Measurements from ENCODE around the gene CNN3. TPM values are rescaled to one million over a fixed set of nuclear protein-coding genes. Genes with fewer than 3 reads are reported as not detected.

Gene CNN3
- total RNA-seq, 4 donors from 2014 or later = 11.9 to 21.8 (median 16.1) TPM

- Histone ChIP-seq H3K4me3 (no peak overlapping the region), H3K4me1 (no peaks in the 10 kb centered on the region), H3K27ac (peak overlapping the region in 1 of 4 donors; percentile 22), H3K27me3 (no peaks in the 10 kb centered on the region), H3K36me3 (no peaks in the 10 kb centered on the region), H3K9me3 (no peaks in the 10 kb centered on the region)
- TF ChIP-seq POLR2A (IDR thresholded peaks at IDR 0.05) (no peak), CTCF (IDR thresholded peaks at IDR 0.05 in 4 of 5, conservative IDR thresholded peaks at IDR 0.05 in 1 of 5) (no peak)
- in situ Hi-C loops (cut with MboI; ENCODE audit: low sequenced_read_pairs in 4 of 4) = no loop called here
- DNase-seq (no peak), ATAC-seq (no peak)
- intact Hi-C loops (cut with DNase I; ENCODE audit: low total_unique reads) = no loop called here
Measured at GRCh38 chr1:94912263-94913184, 14.4 kb downstream of the CNN3 start.

GRCh38 chr1:94909486-94909885 is 17.4 kb downstream of the CNN3 start:
- H3K4me3 ChIP-seq = no peak overlapping the region
- no peaks in the 10 kb centered on the region for H3K36me3 ChIP-seq
- H3K27ac ChIP-seq = no peak overlapping the region
- DNase-seq (no peak), ATAC-seq (no peak)
- TF ChIP-seq POLR2A (IDR thresholded peaks at IDR 0.05) = no peak
- no peak for TF ChIP-seq CTCF (IDR thresholded peaks at IDR 0.05 in 4 of 5, conservative IDR thresholded peaks at IDR 0.05 in 1 of 5)
- H3K9me3 ChIP-seq = no peaks in the 10 kb centered on the region
- intact Hi-C loops (cut with DNase I; ENCODE audit: low total_unique reads) (no loop called here), in situ Hi-C loops (cut with MboI; ENCODE audit: low sequenced_read_pairs in 4 of 4) (no loop called here)
- H3K27me3 ChIP-seq = no peaks in the 10 kb centered on the region
- H3K4me1 ChIP-seq = no peaks in the 10 kb centered on the region

- Histone ChIP-seq H3K27ac (no peak overlapping the region), H3K27me3 (no peaks in the 10 kb centered on the region), H3K9me3 (no peaks in the 10 kb centered on the region), H3K4me3 (no peak overlapping the region), H3K36me3 (no peaks in the 10 kb centered on the region), H3K4me1 (no peaks in the 10 kb centered on the region)
- in situ Hi-C loops (cut with MboI; ENCODE audit: low sequenced_read_pairs in 4 of 4) = no loop called here
- intact Hi-C loops (cut with DNase I; ENCODE audit: low total_unique reads) = no loop called here
- DNase-seq (no peak), ATAC-seq (no peak)
- no peak for TF ChIP-seq POLR2A (IDR thresholded peaks at IDR 0.05)
- no peak for TF ChIP-seq CTCF (IDR thresholded peaks at IDR 0.05 in 4 of 5, conservative IDR thresholded peaks at IDR 0.05 in 1 of 5)
Measured at GRCh38 chr1:94908965-94909364, 17.9 kb downstream of the CNN3 start.

- H3K27ac ChIP-seq = no peak overlapping the region
- no peaks in the 10 kb centered on the region for H3K27me3 ChIP-seq
- no peaks in the 10 kb centered on the region for H3K4me1 ChIP-seq
- TF ChIP-seq POLR2A (IDR thresholded peaks at IDR 0.05) (no peak), CTCF (IDR thresholded peaks at IDR 0.05 in 4 of 5, conservative IDR thresholded peaks at IDR 0.05 in 1 of 5) (no peak)
- H3K9me3 ChIP-seq = no peaks in the 10 kb centered on the region
- H3K36me3 ChIP-seq = no peaks in the 10 kb centered on the region
- ATAC-seq (no peak), DNase-seq (no peak)
- no peak overlapping the region for H3K4me3 ChIP-seq
- in situ Hi-C loops (cut with MboI; ENCODE audit: low sequenced_read_pairs in 4 of 4) (no loop called here), intact Hi-C loops (cut with DNase I; ENCODE audit: low total_unique reads) (no loop called here)
Measured at GRCh38 chr1:94908190-94908589, 18.7 kb downstream of the CNN3 start.
